Endothelial cell of umbilical vein (primary cell): ENCODE data around the gene OSBPL8. TPM values are rescaled to one million over a fixed set of nuclear protein-coding genes. Genes with fewer than 3 reads are reported as not detected.

Source experiments
- BruUV-seq: library from RNA; stranded (reverse); fragments of 400-500 nt; replicated peaks from 2 replicates; lab custom pipeline; 2021; lab: Mats Ljungman, UMichigan
- CTCF ChIA-PET: fragments of 300-600, 350-600 bp; sonication (Branson Sonifier 250); formaldehyde crosslinking; loops from one replicate; lab custom pipeline; 2021; ENCODE audit warnings: antibody characterized with exemption, inconsistent platforms; lab: Charles Lee
- POLR2A ChIA-PET: fragments of 300-600, 350-600 bp; sonication (Branson Sonifier 250); formaldehyde crosslinking; loops from one replicate; lab custom pipeline; 2021; ENCODE audit warnings: antibody characterized with exemption, inconsistent platforms; lab: Charles Lee
- DNase-seq: peaks from one replicate; pipeline ENCODE4 v3.0.0-alpha.2; 2011; ENCODE audit warnings: low read depth, low spot score
- FAIRE-seq: peaks from 2 replicates; lab custom pipeline; 2011; peaks lifted over from hg19 to GRCh38; lab: Jason Lieb, UNC
- H2AFZ ChIP-seq: 2 replicates; pipeline ENCODE4 v1.6.0; 2012; ENCODE audit warnings: low read depth, low read length, control low read depth, inconsistent platforms
- H3K27ac ChIP-seq: 2 replicates; pipeline ENCODE4 v1.5.1; 2011; ENCODE audit warnings: low read depth, mild to moderate bottlenecking, control low read depth, low read length, moderate library complexity; ENCODE audit not compliant: insufficient read depth
- H3K27me3 ChIP-seq, 2 experiments: 2 replicates each; pipeline versions ENCODE4 v1.6.0 to v1.6.1; 2011; ENCODE audit warnings: low read length in 2 of 2, mixed read lengths in 1 of 2; ENCODE audit not compliant: control insufficient read depth in 2 of 2, insufficient read depth in 2 of 2
- H3K36me3 ChIP-seq, 2 experiments: 2 replicates in 1 of 2; 3 replicates in 1 of 2; pipeline ENCODE4 v1.5.1; 2011; ENCODE audit warnings: low read length in 2 of 2, mild to moderate bottlenecking in 1 of 2, moderate library complexity in 1 of 2; ENCODE audit not compliant: control insufficient read depth in 2 of 2, insufficient read depth in 2 of 2; ENCODE audit errors: extremely low read depth in 1 of 2
- H3K4me1 ChIP-seq: 3 replicates; pipeline ENCODE4 v1.5.1; 2011; ENCODE audit warnings: mild to moderate bottlenecking, low read length; ENCODE audit not compliant: control insufficient read depth, insufficient read depth; ENCODE audit errors: extremely low read depth
- H3K4me2 ChIP-seq: 2 replicates; pipeline ENCODE4 v1.6.1; 2011; ENCODE audit warnings: low read length, control low read depth, mixed read lengths; ENCODE audit not compliant: insufficient read depth
- H3K4me3 ChIP-seq, 3 experiments: fragments of 200-600 bp in 1 of 3; sonication (generic), shearing (Covaris generic) in 1 of 3; replicated peaks in 1 of 3; 2 replicates each; pipeline ENCODE4 v1.5.1; 2011 to 2016; ENCODE audit warnings: control low read depth in 3 of 3, low read length in 3 of 3, mild to moderate bottlenecking in 2 of 3, inconsistent platforms in 1 of 3, low read depth in 1 of 3, moderate library complexity in 1 of 3; ENCODE audit not compliant: insufficient read depth in 1 of 3
- H3K79me2 ChIP-seq: 2 replicates; pipeline ENCODE4 v1.6.0; 2012; ENCODE audit warnings: low read length, inconsistent platforms; ENCODE audit not compliant: control insufficient read depth, insufficient read depth
- H3K9ac ChIP-seq: replicated peaks from 2 replicates; pipeline ENCODE3; 2011; ENCODE audit warnings: low read length, control low read depth; ENCODE audit not compliant: insufficient read depth; ENCODE audit errors: extremely low read depth
- H3K9me1 ChIP-seq: replicated peaks from 3 replicates; pipeline ENCODE4 v1.6.0; 2011; ENCODE audit warnings: mild to moderate bottlenecking, low read length; ENCODE audit not compliant: control insufficient read depth, insufficient read depth; ENCODE audit errors: extremely low read depth
- H3K9me3 ChIP-seq: replicated peaks from 2 replicates; pipeline ENCODE4 v1.5.1; 2012; ENCODE audit warnings: low read length, inconsistent platforms; ENCODE audit not compliant: control insufficient read depth, insufficient read depth
- H4K20me1 ChIP-seq: replicated peaks from 2 replicates; pipeline ENCODE3; 2011; ENCODE audit warnings: mild to moderate bottlenecking, low read length; ENCODE audit not compliant: control insufficient read depth, insufficient read depth; ENCODE audit errors: extremely low read depth
- CTCF ChIP-seq, 2 donors: IDR thresholded peaks; 1 replicate in 1 of 2; 2 replicates in 1 of 2; pipeline ENCODE4 v1.5.1; 2011; ENCODE audit warnings: low read length in 2 of 2, mild to moderate bottlenecking in 2 of 2, moderate library complexity in 2 of 2, control low read depth in 1 of 2, inconsistent platforms in 1 of 2, low read depth in 1 of 2; ENCODE audit not compliant: insufficient read depth in 1 of 2; ENCODE audit errors: extremely low read depth in 1 of 2
- EZH2 ChIP-seq: IDR thresholded peaks from 2 replicates; pipeline ENCODE4 v1.6.1; 2012; ENCODE audit warnings: borderline replicate concordance, low read depth, mild to moderate bottlenecking, moderate library complexity, low read length, inconsistent platforms; ENCODE audit not compliant: severe bottlenecking
- FOS ChIP-seq: IDR thresholded peaks from 2 replicates; pipeline ENCODE4 v1.6.1; 2011; ENCODE audit warnings: mild to moderate bottlenecking, low read length, moderate library complexity, borderline replicate concordance; ENCODE audit not compliant: insufficient read depth
- GATA2 ChIP-seq: IDR thresholded peaks from 2 replicates; pipeline ENCODE4 v1.7.0; 2011; ENCODE audit warnings: low read depth, mild to moderate bottlenecking, moderate library complexity, mixed read lengths, low read length; ENCODE audit not compliant: insufficient read length, insufficient read depth
- JUN ChIP-seq: IDR thresholded peaks from 2 replicates; pipeline ENCODE4 v1.6.1; 2011; ENCODE audit warnings: borderline replicate concordance, low read depth; ENCODE audit not compliant: insufficient read length, insufficient read depth
- MAX ChIP-seq: IDR thresholded peaks from 2 replicates; pipeline ENCODE4 v1.6.1; 2011; ENCODE audit not compliant: insufficient read depth, insufficient read length
- MYC ChIP-seq: IDR thresholded peaks from one replicate; pipeline ENCODE4 v1.6.1; 2011; ENCODE audit warnings: mild to moderate bottlenecking, low read depth, low read length
- POLR2A ChIP-seq: IDR thresholded peaks from 2 replicates; pipeline ENCODE4 v1.6.1; 2012; ENCODE audit warnings: low read depth, mild to moderate bottlenecking, control low read depth, low read length
- POLR2AphosphoS5 ChIP-seq: IDR thresholded peaks from 2 replicates; pipeline ENCODE4 v1.6.1; 2012; ENCODE audit warnings: low read depth, mild to moderate bottlenecking, control low read depth, low read length, moderate library complexity; ENCODE audit not compliant: insufficient read depth
- dilution Hi-C: fragments of 300-500 bp; cut with MboI; formaldehyde crosslinking; loops from one replicate; pipeline ENCODE4 v1.15.0; 2019; ENCODE audit warnings: low sequenced_read_pairs; ENCODE audit not compliant: extremely low pct_ligation_motif_present
- intact Hi-C: fragments of 100-400 bp; cut with micrococcal nuclease; formaldehyde crosslinking; loops from one replicate; pipeline ENCODE4 v1.10.0; 2022
- polyA plus RNA-seq, 4 experiments: library from polyadenylated mRNA; depleted of rRNA in 3 of 4; stranded (reverse) in 3 of 4; unstranded in 1 of 4; fragments of >200 nt; gene quantifications; 2 replicates each; pipeline versions ENCODE4 v1.2.1 to v1.2.3, GENCODE V29; 2011 to 2012; ENCODE audit warnings: missing spikeins in 1 of 4
- total RNA-seq: library from RNA; stranded (reverse); gene quantifications from 2 replicates; pipeline ENCODE4 v1.2.3, GENCODE V29; 2021

OSBPL8 gene
- total and polyA plus RNA-seq, 2 donors (not counting 3 experiments of a cell fraction or from before 2014, with no cell fraction given): 10.3 to 47.6 TPM

- BruUV-seq: no TSS peak
- H3K27ac ChIP-seq: no peak overlapping the region
- POLR2A ChIA-PET: no interaction called here
- intact Hi-C loops: no loop called here
- H4K20me1 ChIP-seq: no peaks in the 10 kb centered on the region
- no peak overlapping the region for H3K9ac ChIP-seq
- no peak overlapping the region for H3K4me3 ChIP-seq
- no peaks in the 10 kb centered on the region for H3K79me2 ChIP-seq
- no peaks in the 10 kb centered on the region for H3K9me3 ChIP-seq
- peak overlapping the region; percentile 36 for H2AFZ ChIP-seq
- H3K4me1 ChIP-seq: peaks cover 4% of the 10 kb centered on the region
- H3K27me3 ChIP-seq: no peaks in the 10 kb centered on the region
- no peaks in the 10 kb centered on the region for H3K9me1 ChIP-seq
- no peaks in the 10 kb centered on the region for H3K36me3 ChIP-seq
- DNase-seq (no peak), FAIRE-seq (no peak)
- CTCF ChIA-PET: interaction anchor here (1.3 to 2.1 kb wide), 2 partner anchors 19 to 24 kb away, joined by 5 to 6 read pairs; no protein-coding TSS in a partner anchor
- TF ChIP-seq CTCF (IDR thresholded peaks at IDR 0.05; ENCODE audit: extremely low read depth in 1 of 2, insufficient read depth in 1 of 2, low read depth in 1 of 2, low read length in 2 of 2) (no peak), EZH2 (no peak), FOS (no peak), JUN (no peak), GATA2 (no peak), POLR2AphosphoS5 (no peak), MYC (no peak), MAX (no peak), POLR2A (no peak)
- dilution Hi-C loops: no loop called here
- H3K4me2 ChIP-seq: no peak overlapping the region
These were observed 8.6 kb upstream of the OSBPL8 start for GRCh38 chr12:76568130-76568529.
